HUES64 (cell line): ENCODE data around the gene SYCP2.

Experiments
- H3K27ac ChIP-seq: 2 replicates; pipeline ENCODE4 v1.7.0; 2013; ENCODE audit warnings: low read depth, low read length, inconsistent platforms
- H3K27me3 ChIP-seq: 2 replicates; pipeline ENCODE4 v1.6.1; 2013; ENCODE audit warnings: mild to moderate bottlenecking, low read length; ENCODE audit not compliant: insufficient read depth
- H3K36me3 ChIP-seq: 2 replicates; pipeline ENCODE4 v1.6.1; 2013; ENCODE audit warnings: mild to moderate bottlenecking, low read length; ENCODE audit not compliant: insufficient read depth
- H3K4me1 ChIP-seq: 2 replicates; pipeline ENCODE4 v1.6.1; 2013; ENCODE audit warnings: mild to moderate bottlenecking, low read length, moderate library complexity; ENCODE audit not compliant: insufficient read depth
- H3K4me3 ChIP-seq: 2 replicates; pipeline ENCODE4 v1.5.1; 2013; ENCODE audit warnings: mild to moderate bottlenecking, low read length, moderate library complexity
- H3K9ac ChIP-seq: 2 replicates; pipeline ENCODE4 v1.6.1; 2013; ENCODE audit warnings: mild to moderate bottlenecking, low read depth, low read length
- H3K9me3 ChIP-seq: 2 replicates; pipeline ENCODE4 v1.6.1; 2013; ENCODE audit warnings: low read depth, low read length; ENCODE audit not compliant: insufficient read depth
- WGBS: fragments of 150-250, 120-280 bp; methylation state at CpG from one replicate; pipeline ENCODE4 v1.1.7; 2013; ENCODE audit warnings: missing lambda C conversion rate; 5-methylcytosine and 5-hydroxymethylcytosine counted together

Gene SYCP2

GRCh38 chr20:59835057-59835447 is 98.4 kb downstream of the SYCP2 start:
- Histone ChIP-seq H3K4me3 (no peak overlapping the region), H3K36me3 (no peaks in the 10 kb centered on the region), H3K27me3 (0 out of 2 replicates have a peak, but pooled peaks cover 2% of the 10 kb centered on the region), H3K4me1 (peaks cover 7% of the 10 kb centered on the region; the same call in 1 of the 2 replicates), H3K9ac (no peak overlapping the region), H3K27ac (no peak overlapping the region), H3K9me3 (no peaks in the 10 kb centered on the region)
- 70% methylated on average over 2 of the region's 2 CpGs for WGBS

DNA sequence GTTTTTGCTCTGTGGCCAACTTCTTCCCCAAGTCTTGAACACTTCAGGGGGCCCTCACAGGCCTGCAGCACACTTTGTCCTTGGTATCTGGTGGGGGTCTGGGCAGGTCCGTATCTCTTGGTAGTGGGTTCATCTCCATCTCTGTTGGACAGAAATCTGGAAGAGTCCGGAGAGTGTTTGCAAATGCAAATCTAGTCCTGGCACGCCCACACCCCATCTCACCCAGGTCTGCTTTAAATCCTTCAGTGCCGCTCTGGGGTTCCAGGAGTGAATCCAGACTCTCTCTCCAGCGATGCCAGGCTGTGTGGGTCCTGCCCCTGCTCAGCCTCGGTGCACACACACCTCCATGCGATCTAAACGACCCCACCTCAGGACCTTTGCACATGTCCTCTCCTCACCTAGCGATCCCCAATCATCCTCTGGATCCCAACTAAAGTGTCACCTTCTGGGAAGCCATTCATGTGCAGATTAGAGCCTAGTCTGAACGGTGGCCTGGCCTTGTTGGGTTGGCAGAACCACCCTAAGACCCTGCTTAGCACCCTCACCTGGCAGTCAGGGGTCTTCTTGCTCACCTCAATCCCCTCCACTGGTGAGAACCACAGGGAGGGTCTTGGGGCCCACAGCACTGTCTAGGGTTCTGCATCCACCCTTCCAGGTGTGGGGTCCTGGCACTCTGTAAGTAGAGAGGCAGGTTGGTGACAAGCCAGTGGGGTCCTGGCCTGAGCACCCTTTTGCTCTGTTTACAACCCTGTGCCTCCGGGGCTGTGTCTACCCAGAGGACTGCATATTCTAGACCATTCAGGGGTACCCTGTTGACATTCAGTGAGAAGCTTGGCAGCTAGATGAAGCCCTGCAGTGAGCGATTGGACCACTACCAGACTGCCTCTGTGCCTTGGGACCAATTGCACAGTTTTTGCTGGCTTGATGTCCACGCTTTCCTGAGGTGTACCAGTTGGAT is 100.8 kb downstream of the SYCP2 start:
- no peaks in the 10 kb centered on the region for H3K9me3 ChIP-seq
- H3K4me1 ChIP-seq: peaks cover 7% of the 10 kb centered on the region; the same call in 1 of the 2 replicates
- no peak overlapping the region for H3K27ac ChIP-seq
- whole genome bisulfite sequencing: 81% methylated on average over 13 of the region's 13 CpGs
- H3K4me3 ChIP-seq: no peak overlapping the region
- H3K27me3 ChIP-seq: 0 out of 2 replicates have a peak, but pooled peaks cover 2% of the 10 kb centered on the region
- H3K9ac ChIP-seq: no peak overlapping the region
- no peaks in the 10 kb centered on the region for H3K36me3 ChIP-seq

GRCh38 chr20:59831916-59832270 is 101.5 kb downstream of the SYCP2 start:
- H3K4me3 ChIP-seq: no peak overlapping the region
- 69% methylated on average over 3 of the region's 3 CpGs for WGBS
- H3K4me1 ChIP-seq: peaks cover 7% of the 10 kb centered on the region; the same call in 1 of the 2 replicates
- H3K36me3 ChIP-seq: no peaks in the 10 kb centered on the region
- no peak overlapping the region for H3K27ac ChIP-seq
- H3K9me3 ChIP-seq: no peaks in the 10 kb centered on the region
- H3K9ac ChIP-seq: no peak overlapping the region
- 0 out of 2 replicates have a peak, but pooled peaks cover 2% of the 10 kb centered on the region for H3K27me3 ChIP-seq

GRCh38 chr20:59831024-59831915 is 102.2 kb downstream of the SYCP2 start:
- Histone ChIP-seq H3K27me3 (0 out of 2 replicates have a peak, but pooled peaks cover 2% of the 10 kb centered on the region), H3K9ac (no peak overlapping the region), H3K4me1 (peaks cover 7% of the 10 kb centered on the region; the same call in 1 of the 2 replicates), H3K4me3 (no peak overlapping the region), H3K27ac (no peak overlapping the region), H3K9me3 (no peaks in the 10 kb centered on the region), H3K36me3 (no peaks in the 10 kb centered on the region)
- 90% methylated on average over 22 of the region's 23 CpGs for WGBS

DNA sequence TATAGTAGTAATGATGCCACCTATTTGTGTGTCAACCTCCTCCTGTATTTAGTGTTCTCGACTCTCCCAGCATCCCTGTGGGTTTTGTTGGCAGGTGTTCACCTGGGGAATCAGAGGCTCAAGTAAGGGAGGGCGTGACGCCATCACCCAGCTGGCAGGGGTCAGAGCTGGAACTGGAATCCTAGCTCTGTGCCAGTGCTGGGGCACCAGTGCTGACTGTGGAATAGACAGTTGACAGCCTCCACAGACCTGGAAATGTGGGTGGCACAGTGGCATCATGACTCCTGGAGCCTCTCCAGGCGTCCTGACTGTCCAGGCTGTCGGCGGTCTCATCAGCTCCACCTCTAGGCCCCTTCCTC is 102.8 kb downstream of the SYCP2 start:
- 81% methylated on average over 6 of the region's 6 CpGs for WGBS
- no peak overlapping the region for H3K27ac ChIP-seq
- H3K9ac ChIP-seq: no peak overlapping the region
- H3K4me1 ChIP-seq: peaks cover 3% of the 10 kb centered on the region; the same call in 1 of the 2 replicates
- no peak overlapping the region for H3K4me3 ChIP-seq
- 0 out of 2 replicates have a peak, but pooled peaks cover 2% of the 10 kb centered on the region for H3K27me3 ChIP-seq
- H3K9me3 ChIP-seq: no peaks in the 10 kb centered on the region
- no peaks in the 10 kb centered on the region for H3K36me3 ChIP-seq

DNA sequence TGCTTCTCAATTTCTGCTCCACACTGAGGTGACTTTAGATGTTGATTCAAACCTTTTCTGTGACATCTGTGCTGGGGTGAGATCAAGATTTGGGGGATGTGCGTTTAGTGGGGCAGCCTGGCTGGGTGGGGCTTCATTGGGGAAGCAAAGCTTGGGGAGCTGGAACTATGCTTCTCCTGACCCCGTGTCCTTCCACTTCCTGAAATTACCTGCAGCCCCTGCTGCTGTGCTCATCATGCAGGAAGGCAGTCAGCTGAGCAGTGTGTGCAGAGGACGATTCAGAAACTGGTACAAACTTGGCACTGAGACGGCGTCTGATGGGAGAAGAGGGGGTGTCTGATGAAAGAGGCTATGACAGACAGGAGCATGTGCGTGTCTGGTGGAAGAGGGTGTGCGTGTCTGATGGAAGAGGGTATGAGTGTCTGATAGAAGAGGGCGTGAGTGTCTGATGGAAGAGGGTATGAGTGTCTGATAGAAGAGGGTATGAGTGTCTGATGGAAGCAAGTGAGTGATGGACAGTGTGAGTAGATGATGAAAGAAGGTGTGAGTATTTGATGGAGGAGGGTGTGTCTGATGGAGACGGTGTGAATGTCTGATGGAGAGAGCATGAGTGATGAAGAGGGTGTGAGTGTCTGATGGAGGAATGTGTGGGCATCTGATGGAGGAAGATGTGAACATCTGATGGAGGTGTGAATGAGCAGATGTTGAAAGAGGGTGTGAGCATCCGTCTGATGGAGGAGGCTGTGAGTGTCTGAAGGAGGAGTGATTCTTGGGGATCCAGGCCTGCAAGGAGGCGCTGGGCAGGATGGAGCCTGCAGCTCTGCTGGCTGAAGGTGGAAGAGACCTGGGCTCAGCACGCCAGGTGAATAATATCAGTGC is 103.4 kb downstream of the SYCP2 start:
- WGBS: 82% methylated on average over 12 of the region's 12 CpGs
- Histone ChIP-seq H3K27ac (no peak overlapping the region), H3K9me3 (no peaks in the 10 kb centered on the region), H3K4me3 (no peak overlapping the region), H3K27me3 (0 out of 2 replicates have a peak, but pooled peaks cover 2% of the 10 kb centered on the region), H3K36me3 (no peaks in the 10 kb centered on the region), H3K9ac (no peak overlapping the region), H3K4me1 (no peaks in the 10 kb centered on the region)

- H3K4me3 ChIP-seq: no peak overlapping the region
- H3K9me3 ChIP-seq: no peaks in the 10 kb centered on the region
- WGBS: 82% methylated on average over 19 of the region's 19 CpGs
- H3K9ac ChIP-seq: no peak overlapping the region
- no peaks in the 10 kb centered on the region for H3K4me1 ChIP-seq
- no peaks in the 10 kb centered on the region for H3K36me3 ChIP-seq
- H3K27ac ChIP-seq: no peak overlapping the region
- H3K27me3 ChIP-seq: no peaks in the 10 kb centered on the region
Measured at GRCh38 chr20:59829054-59829785, 104.2 kb downstream of the SYCP2 start.

DNA sequence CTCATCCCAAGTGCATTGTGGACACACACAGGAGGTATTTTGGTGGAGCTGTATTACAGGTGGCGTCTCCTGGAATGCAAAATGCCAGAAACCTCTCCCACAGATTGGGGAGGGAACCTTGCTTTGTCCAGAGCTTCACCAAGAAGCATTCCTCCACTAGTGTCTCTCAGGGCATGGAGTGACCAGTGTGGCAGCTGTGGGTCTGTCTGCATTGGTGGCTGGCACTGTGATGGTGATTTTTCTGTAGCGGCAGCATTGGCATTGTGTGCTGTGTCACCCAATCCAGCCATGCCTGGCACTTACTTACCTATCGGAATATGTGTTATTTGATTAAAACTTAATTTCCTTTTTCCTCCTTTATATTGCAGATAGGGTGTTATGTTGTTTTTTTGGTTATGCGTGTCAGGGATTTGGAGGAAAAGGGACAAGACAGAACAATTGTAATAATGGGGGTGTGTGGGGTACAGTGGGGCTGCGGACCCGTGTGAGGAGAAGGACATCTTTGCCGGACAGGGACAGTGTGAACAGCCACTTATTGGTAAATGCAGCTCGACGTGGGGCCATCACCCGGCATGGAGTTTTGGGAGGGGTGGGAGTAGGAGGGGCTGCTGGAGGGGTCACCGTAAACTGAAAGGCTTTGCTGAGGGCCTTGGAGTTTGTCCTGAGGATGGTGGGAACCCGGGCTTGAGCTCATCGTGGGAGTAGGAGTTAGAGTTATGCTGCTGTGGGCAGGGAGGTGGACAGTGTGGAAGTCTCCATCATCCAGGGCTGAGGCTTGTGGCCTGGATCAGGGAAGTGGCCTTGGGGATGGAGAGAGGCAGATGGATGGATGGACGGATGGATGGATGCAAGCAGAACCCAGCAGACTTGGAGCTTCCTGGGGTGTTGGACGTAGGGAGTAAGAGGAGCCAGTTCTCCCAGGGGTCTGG is 105.0 kb downstream of the SYCP2 start:
- Histone ChIP-seq H3K4me3 (no peak overlapping the region), H3K27ac (no peak overlapping the region), H3K27me3 (no peaks in the 10 kb centered on the region), H3K4me1 (no peaks in the 10 kb centered on the region), H3K9ac (no peak overlapping the region), H3K9me3 (no peaks in the 10 kb centered on the region), H3K36me3 (no peaks in the 10 kb centered on the region)
- WGBS: 85% methylated on average over 14 of the region's 15 CpGs

DNA sequence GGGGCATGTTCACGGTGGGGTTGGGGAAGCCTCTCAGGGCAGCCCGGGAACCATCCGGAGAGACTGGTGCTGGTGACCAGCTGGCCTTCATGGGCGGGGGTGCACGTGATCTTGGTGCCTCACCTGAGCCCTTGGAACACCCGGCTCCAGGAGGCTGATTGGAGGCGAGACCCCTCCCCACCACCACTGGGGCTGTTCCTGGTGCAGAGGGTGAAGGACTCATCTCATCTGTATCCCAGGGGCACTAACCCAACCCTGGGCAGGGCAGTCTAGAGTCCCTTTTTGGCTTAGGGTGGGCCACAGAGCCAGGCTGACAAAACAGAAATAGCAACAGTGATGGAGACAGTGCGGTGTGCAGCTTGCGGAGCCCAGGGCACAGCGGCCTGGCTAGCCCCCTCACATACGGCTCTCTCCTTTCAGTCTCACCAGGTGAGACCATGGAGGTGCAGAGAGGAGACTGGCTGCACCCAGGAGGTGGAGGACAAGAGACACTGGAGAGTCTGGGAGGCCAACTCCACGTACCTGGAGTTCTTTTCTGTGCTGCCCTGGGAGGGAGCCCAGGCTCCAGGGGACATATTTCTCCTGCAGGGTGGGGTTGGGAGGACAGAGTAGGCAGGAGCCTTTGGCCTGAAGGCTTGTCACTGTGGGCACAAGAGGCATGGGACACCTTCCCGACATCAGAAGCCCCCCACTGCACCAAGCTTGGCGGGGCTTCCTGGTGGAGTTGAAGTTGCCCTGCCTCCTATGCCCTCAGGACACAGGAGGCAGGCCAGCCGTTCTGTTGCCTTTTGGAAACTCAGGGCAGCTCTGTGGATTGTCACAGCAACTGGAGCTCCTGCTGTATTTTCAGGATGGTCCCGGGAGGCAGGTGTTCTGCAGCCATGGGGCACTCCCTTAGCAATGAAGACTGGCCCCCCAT is 106.0 kb downstream of the SYCP2 start:
- Histone ChIP-seq H3K9ac (no peak overlapping the region), H3K9me3 (no peaks in the 10 kb centered on the region), H3K4me1 (no peaks in the 10 kb centered on the region), H3K4me3 (no peak overlapping the region), H3K27ac (no peak overlapping the region), H3K36me3 (no peaks in the 10 kb centered on the region), H3K27me3 (no peaks in the 10 kb centered on the region)
- 87% methylated on average over 16 of the region's 16 CpGs for WGBS
